GM13976 (cell line): Measurements from ENCODE around the gene TFAP2D.

ENCODE experiments used
- DNase-seq: peaks from one replicate; pipeline ENCODE4 v3.0.0; 2012; ENCODE audit warnings: low spot score
- in situ Hi-C: fragments of 300-500 bp; cut with MboI; formaldehyde crosslinking; loops from one replicate; pipeline ENCODE4 v1.12.0; 2022; ENCODE audit warnings: low sequenced_read_pairs, mixed read lengths, inconsistent platforms; ENCODE audit not compliant: unreplicated experiment
- TF ChIP-seq, protein P1 (sequence below): IDR thresholded peaks from 2 replicates; pipeline ENCODE4 v1.5.1; 2012; ENCODE audit warnings: borderline replicate concordance, mild to moderate bottlenecking; ENCODE audit not compliant: insufficient read depth; ENCODE audit errors: extremely low read depth, missing control alignments, control extremely low read depth

Gene TFAP2D

GRCh38 chr6:50713226-50713625 is at the start of gene TFAP2D:
TSS of gene TFAP2D (plus strand) at chr6:50713526. CDS start at chr6:50714056, 530 bp downstream.
- in situ Hi-C loops: no loop called here
- TF ChIP-seq, protein P1, sequence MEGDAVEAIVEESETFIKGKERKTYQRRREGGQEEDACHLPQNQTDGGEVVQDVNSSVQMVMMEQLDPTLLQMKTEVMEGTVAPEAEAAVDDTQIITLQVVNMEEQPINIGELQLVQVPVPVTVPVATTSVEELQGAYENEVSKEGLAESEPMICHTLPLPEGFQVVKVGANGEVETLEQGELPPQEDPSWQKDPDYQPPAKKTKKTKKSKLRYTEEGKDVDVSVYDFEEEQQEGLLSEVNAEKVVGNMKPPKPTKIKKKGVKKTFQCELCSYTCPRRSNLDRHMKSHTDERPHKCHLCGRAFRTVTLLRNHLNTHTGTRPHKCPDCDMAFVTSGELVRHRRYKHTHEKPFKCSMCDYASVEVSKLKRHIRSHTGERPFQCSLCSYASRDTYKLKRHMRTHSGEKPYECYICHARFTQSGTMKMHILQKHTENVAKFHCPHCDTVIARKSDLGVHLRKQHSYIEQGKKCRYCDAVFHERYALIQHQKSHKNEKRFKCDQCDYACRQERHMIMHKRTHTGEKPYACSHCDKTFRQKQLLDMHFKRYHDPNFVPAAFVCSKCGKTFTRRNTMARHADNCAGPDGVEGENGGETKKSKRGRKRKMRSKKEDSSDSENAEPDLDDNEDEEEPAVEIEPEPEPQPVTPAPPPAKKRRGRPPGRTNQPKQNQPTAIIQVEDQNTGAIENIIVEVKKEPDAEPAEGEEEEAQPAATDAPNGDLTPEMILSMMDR: no peak
- DNase-seq: no peak

DNA sequence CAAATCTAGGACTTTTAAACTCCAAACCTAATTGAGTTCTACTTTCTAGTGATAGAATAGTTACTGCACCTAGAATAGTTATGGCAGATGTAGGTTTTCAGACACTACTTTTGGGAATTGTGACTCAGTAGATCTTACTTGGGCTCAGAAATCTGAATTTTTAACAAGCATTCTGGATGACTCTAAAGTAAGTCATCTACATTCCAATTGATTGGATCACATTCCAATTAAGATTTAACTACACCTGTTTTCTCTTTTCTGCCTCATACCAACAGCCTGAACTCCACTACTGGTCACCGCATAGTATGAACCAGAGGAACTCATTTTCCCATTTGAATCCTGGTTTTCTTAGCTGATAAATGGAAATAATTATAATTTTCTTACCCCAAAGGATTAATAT is 49.5 kb upstream of the TFAP2D start:
- in situ Hi-C loops: no loop called here
- TF ChIP-seq, protein P1: no peak
- DNase-seq: no peak

GRCh38 chr6:50666089-50666488 is 47.2 kb upstream of the TFAP2D start:
- in situ Hi-C loops: no loop called here
- DNase-seq: no peak
- TF ChIP-seq, protein P1: no peak

- TF ChIP-seq, protein P1: no peak
- in situ Hi-C loops: no loop called here
- DNase-seq: no peak
These were observed 32.0 kb upstream of the TFAP2D start for GRCh38 chr6:50681213-50681824.

- TF ChIP-seq, protein P1: no peak
- in situ Hi-C loops: no loop called here
- DNase-seq: no peak
These were observed 24.1 kb upstream of the TFAP2D start for GRCh38 chr6:50689210-50689609.

DNA sequence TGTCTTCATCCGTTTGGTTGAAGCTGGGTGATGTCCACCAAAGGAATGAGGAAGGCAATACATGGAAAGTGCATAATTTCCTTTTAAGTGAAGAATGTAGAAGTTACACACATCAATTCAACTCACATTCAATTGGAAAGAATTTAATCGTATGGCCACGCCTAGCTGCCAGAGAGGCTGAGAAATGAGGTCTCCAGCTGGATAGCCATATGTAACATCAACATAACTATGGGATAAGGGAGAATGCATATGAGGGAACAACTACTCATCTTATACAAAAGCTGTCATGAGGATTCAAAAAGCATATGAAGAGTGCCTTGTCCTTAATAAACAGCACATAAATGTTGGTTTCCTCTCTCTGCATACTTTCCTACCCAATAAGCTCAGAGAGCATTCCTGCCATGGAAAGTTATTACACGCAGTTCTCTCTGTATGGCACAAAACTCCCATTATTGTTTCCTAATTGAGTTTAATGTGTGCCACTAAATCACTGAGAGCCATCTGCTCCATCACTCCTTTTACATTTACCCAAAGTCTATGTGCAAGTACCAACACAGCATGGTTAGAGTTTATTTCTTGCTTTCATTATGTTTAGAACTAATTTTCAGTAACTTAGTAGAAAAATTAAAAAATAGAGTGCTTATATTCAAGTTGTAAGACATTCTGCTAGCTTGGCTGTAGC is 21.4 kb upstream of the TFAP2D start:
- no peak for DNase-seq
- in situ Hi-C loops: no loop called here
- TF ChIP-seq, protein P1: no peak
